OCI-LY7 (cell line): ENCODE measurements around the gene KLHDC8B. TPM values are rescaled to one million over a fixed set of nuclear protein-coding genes. Genes with fewer than 3 reads are reported as not detected.

Source experiments
- BruUV-seq: library from RNA; stranded (reverse); fragments of 400-500 nt; replicated peaks from 2 replicates; lab custom pipeline; 2021; lab: Mats Ljungman, UMichigan
- CTCF ChIA-PET: fragments of 300-600 bp; sonication (Branson Sonifier 250); formaldehyde crosslinking; loops from one replicate; lab custom pipeline; 2022; ENCODE audit warnings: antibody characterized with exemption; ENCODE audit not compliant: unreplicated experiment; lab: Charles Lee
- POLR2A ChIA-PET: fragments of 300-600 bp; sonication (Branson Sonifier 250); formaldehyde crosslinking; loops from one replicate; lab custom pipeline; 2022; ENCODE audit warnings: antibody characterized with exemption; lab: Charles Lee
- DNase-seq: peaks from one replicate; pipeline ENCODE4 v3.0.0-alpha.2; 2015; ENCODE audit warnings: low spot score
- H2AFZ ChIP-seq: fragments of 200-600 bp; sonication (generic), shearing (Covaris generic); 2 replicates; pipeline ENCODE4 v1.6.1; 2014; ENCODE audit warnings: mild to moderate bottlenecking, antibody characterized with exemption, low read length, moderate library complexity
- H3K27ac ChIP-seq: fragments of 200-600 bp; sonication (generic); 2 replicates; pipeline ENCODE4 v1.5.1; 2014; ENCODE audit warnings: mixed run types, low read depth, mild to moderate bottlenecking, moderate library complexity, low read length, inconsistent platforms; ENCODE audit not compliant: poor library complexity, severe bottlenecking
- H3K36me3 ChIP-seq: fragments of 200-600 bp; sonication (generic); 2 replicates; pipeline ENCODE4 v1.6.1; 2014; ENCODE audit warnings: mild to moderate bottlenecking, antibody characterized with exemption, low read length, moderate library complexity, mixed read lengths; ENCODE audit not compliant: insufficient read depth
- H3K4me1 ChIP-seq: fragments of 200-600 bp; sonication (generic); 2 replicates; pipeline ENCODE4 v1.5.1; 2014; ENCODE audit warnings: mild to moderate bottlenecking, low read length; ENCODE audit not compliant: insufficient read depth, poor library complexity, severe bottlenecking
- H3K4me2 ChIP-seq: fragments of 200-600 bp; sonication (generic); 2 replicates; pipeline ENCODE4 v1.6.1; 2014; ENCODE audit warnings: mild to moderate bottlenecking, low read length
- H3K4me3 ChIP-seq: fragments of 200-600 bp; sonication (generic); 2 replicates; pipeline ENCODE4 v1.5.1; 2014; ENCODE audit warnings: mild to moderate bottlenecking, low read depth, low read length; ENCODE audit not compliant: poor library complexity, severe bottlenecking
- H3K79me2 ChIP-seq: fragments of 200-600 bp; sonication (generic); 2 replicates; pipeline ENCODE4 v1.6.1; 2016; ENCODE audit warnings: low read depth, mild to moderate bottlenecking, low read length, moderate library complexity, mixed read lengths; ENCODE audit not compliant: insufficient read depth
- H3K9me2 ChIP-seq: fragments of 200-600 bp; sonication (generic); 2 replicates; pipeline ENCODE4 v1.6.1; 2016; ENCODE audit warnings: mild to moderate bottlenecking, low read length, mixed read lengths; ENCODE audit not compliant: insufficient read depth
- H3K9me3 ChIP-seq: fragments of 200-600 bp; sonication (generic); 2 replicates; pipeline ENCODE4 v1.6.1; 2014; ENCODE audit warnings: mild to moderate bottlenecking, mixed run types, low read length, mixed read lengths
- H4K20me1 ChIP-seq: fragments of 200-600 bp; sonication (generic); 2 replicates; pipeline ENCODE4 v1.6.1; 2014; ENCODE audit warnings: mild to moderate bottlenecking, antibody characterized with exemption, low read length, moderate library complexity, mixed read lengths; ENCODE audit not compliant: insufficient read depth
- CTCF ChIP-seq: fragments of 200-600 bp; sonication (generic); conservative IDR thresholded peaks from 2 replicates; pipeline ENCODE4 v1.5.1; 2014; ENCODE audit warnings: mild to moderate bottlenecking, antibody characterized with exemption, low read length, moderate library complexity, mixed read lengths
- EZH2phosphoT487 ChIP-seq: fragments of 200-600 bp; sonication (generic); IDR thresholded peaks from 2 replicates; pipeline ENCODE4 v1.6.1; 2018; ENCODE audit warnings: low read depth, borderline replicate concordance, mild to moderate bottlenecking, mixed run types, antibody characterized with exemption, low read length, moderate library complexity, mixed read lengths
- intact Hi-C: fragments of 100-400 bp; cut with micrococcal nuclease; formaldehyde crosslinking; loops from one replicate; pipeline ENCODE4 v1.10.0; 2022; ENCODE audit not compliant: unreplicated experiment
- total RNA-seq, 2 experiments: library from RNA; depleted of rRNA in 1 of 2; stranded (reverse); fragments of >200 nt in 1 of 2; shearing (Covaris generic) in 1 of 2; gene quantifications; 2 replicates each; pipeline ENCODE4 v1.2.3, GENCODE V29; 2014 to 2022

KLHDC8B gene
- total RNA-seq, 2 experiments from 2014 or later, result 0.69 to 0.91 TPM

- BruUV-seq, result no TSS peak
- ChIA-PET CTCF (no interaction called here), POLR2A (no interaction called here)
- no peak for DNase-seq
- TF ChIP-seq CTCF (no peak), EZH2phosphoT487 (no peak)
- H3K79me2 ChIP-seq, result peaks cover 10% of the 10 kb centered on the region; the same call in 1 of the 2 replicates
- no peak overlapping the region for H3K4me3 ChIP-seq
- H4K20me1 ChIP-seq, result no peaks in the 10 kb centered on the region
- H2AFZ ChIP-seq, result no peak overlapping the region
- H3K4me2 ChIP-seq, result no peak overlapping the region
- peaks cover 9% of the 10 kb centered on the region for H3K4me1 ChIP-seq
- H3K9me2 ChIP-seq, result no peaks in the 10 kb centered on the region
- H3K27ac ChIP-seq, result no peak overlapping the region
- peaks cover 30% of the 10 kb centered on the region for H3K36me3 ChIP-seq
- H3K9me3 ChIP-seq, result no peaks in the 10 kb centered on the region
- intact Hi-C loops, result no loop called here
Observed at GRCh38 chr3:49161197-49161596, 10.2 kb upstream of the KLHDC8B start.

GRCh38 chr3:49161808-49162530 lies 9.4 kb upstream of the KLHDC8B start:
- Histone ChIP-seq H2AFZ (no peak overlapping the region), H3K4me2 (no peak overlapping the region), H3K9me3 (peaks cover 4% of the 10 kb centered on the region; the same call in 1 of the 2 replicates), H3K79me2 (peaks cover 10% of the 10 kb centered on the region; the same call in 1 of the 2 replicates), H3K36me3 (peaks cover 30% of the 10 kb centered on the region), H3K4me3 (no peak overlapping the region), H3K4me1 (peaks cover 16% of the 10 kb centered on the region), H3K9me2 (no peaks in the 10 kb centered on the region), H4K20me1 (no peaks in the 10 kb centered on the region), H3K27ac (no peak overlapping the region)
- TF ChIP-seq EZH2phosphoT487 (no peak), CTCF (no peak)
- CTCF ChIA-PET, result no interaction called here
- DNase-seq, result no peak
- POLR2A ChIA-PET, result no interaction called here
- intact Hi-C loops, result no loop called here
- no TSS peak for BruUV-seq

- Histone ChIP-seq H3K4me2 (no peak overlapping the region), H3K9me2 (no peaks in the 10 kb centered on the region), H4K20me1 (no peaks in the 10 kb centered on the region), H3K36me3 (peaks cover 30% of the 10 kb centered on the region), H3K27ac (no peak overlapping the region), H3K4me3 (no peak overlapping the region), H3K79me2 (peaks cover 10% of the 10 kb centered on the region; the same call in 1 of the 2 replicates), H2AFZ (no peak overlapping the region), H3K9me3 (peaks cover 4% of the 10 kb centered on the region; the same call in 1 of the 2 replicates), H3K4me1 (peaks cover 16% of the 10 kb centered on the region)
- CTCF ChIA-PET, result no interaction called here
- DNase-seq, result no peak
- BruUV-seq, result no TSS peak
- intact Hi-C loops, result no loop called here
- no peak for TF ChIP-seq CTCF
- TF ChIP-seq EZH2phosphoT487, result no peak
- POLR2A ChIA-PET, result no interaction called here
Observed at GRCh38 chr3:49162751-49163419, 8.5 kb upstream of the KLHDC8B start.
